ENCODE data around the gene FCHSD2. TPM values are rescaled to one million over a fixed set of nuclear protein-coding genes. Genes with fewer than 3 reads are reported as not detected.

FCHSD2 gene
- total and polyA plus RNA-seq, 9 of the 15 experiments (the other 6 are each of a cell fraction or from before 2014, with no cell fraction given): 1.8 to 14.7 (median 6.4) TPM

- in situ Hi-C loops (cut with MboI): no loop called here
- peaks cover 8% of the 10 kb centered on the region; the same call in 1 of the 3 replicates for H3K36me3 ChIP-seq (ENCODE audit: control insufficient read depth, insufficient read depth, low read length)
- no peak overlapping the region for H2AFZ ChIP-seq (ENCODE audit: low read depth, low read length)
- H3K27me3 ChIP-seq (ENCODE audit: control insufficient read depth in 2 of 2, insufficient read depth in 2 of 2, low read length in 2 of 2): no peaks in the 10 kb centered on the region
- ATAC-seq (no peak), DNase-seq (ENCODE audit: extremely low read depth in 1 of 4, low spot score in 3 of 4) (no peak), FAIRE-seq (no peak)
- ChIA-PET POLR2A (interaction anchor here (0.6 to 1.1 kb wide), 2 partner anchors 8 to 358 kb away, joined by 3 read pairs; no protein-coding TSS in a partner anchor), CTCF (ENCODE audit: low intra/inter-chr PET ratio) (no interaction called here)
- no peak overlapping the region for H3K4me2 ChIP-seq (ENCODE audit: insufficient read depth, low read length)
- H3K79me2 ChIP-seq (ENCODE audit: control insufficient read depth, insufficient read depth, low read length): no peaks in the 10 kb centered on the region
- no peak overlapping the region for H3K4me3 ChIP-seq
- H3K9me1 ChIP-seq (ENCODE audit: control insufficient read depth, insufficient read depth, low read length): no peaks in the 10 kb centered on the region
- WGBS (ENCODE audit: insufficient coverage, low coverage, missing lambda C conversion rate): 66% methylated on average over 14 of the region's 14 CpGs
- H3K27ac ChIP-seq (ENCODE audit: extremely low read depth, low read depth, low read length): no peak overlapping the region
- H3K9me3 ChIP-seq (replicated peaks; ENCODE audit: control insufficient read depth, insufficient read depth, low read depth, low read length): no peaks in the 10 kb centered on the region
- no TSS peak for BruUV-seq (replicated peaks)
- intact Hi-C loops (cut with micrococcal nuclease): no loop called here
- H4K20me1 ChIP-seq (replicated peaks; ENCODE audit: control insufficient read depth, insufficient read depth, low read length): no peaks in the 10 kb centered on the region
- H3K9ac ChIP-seq (ENCODE audit: insufficient read depth in 1 of 2, low read depth in 2 of 2, low read length in 2 of 2): no peak overlapping the region
- H3K4me1 ChIP-seq (replicated peaks in 1 of 2; ENCODE audit: control insufficient read depth in 2 of 2, insufficient read depth in 2 of 2, low read length in 2 of 2): no peaks in the 10 kb centered on the region
- no peak for TF ChIP-seq E2F3 (CRISPR knock-in tag; IDR thresholded peaks at IDR 0.05)
- no peak for TF ChIP-seq ZBTB7A (IDR thresholded peaks at IDR 0.05; ENCODE audit: borderline replicate concordance, control insufficient read depth, low read depth, low read length)
- TF ChIP-seq, protein P1, sequence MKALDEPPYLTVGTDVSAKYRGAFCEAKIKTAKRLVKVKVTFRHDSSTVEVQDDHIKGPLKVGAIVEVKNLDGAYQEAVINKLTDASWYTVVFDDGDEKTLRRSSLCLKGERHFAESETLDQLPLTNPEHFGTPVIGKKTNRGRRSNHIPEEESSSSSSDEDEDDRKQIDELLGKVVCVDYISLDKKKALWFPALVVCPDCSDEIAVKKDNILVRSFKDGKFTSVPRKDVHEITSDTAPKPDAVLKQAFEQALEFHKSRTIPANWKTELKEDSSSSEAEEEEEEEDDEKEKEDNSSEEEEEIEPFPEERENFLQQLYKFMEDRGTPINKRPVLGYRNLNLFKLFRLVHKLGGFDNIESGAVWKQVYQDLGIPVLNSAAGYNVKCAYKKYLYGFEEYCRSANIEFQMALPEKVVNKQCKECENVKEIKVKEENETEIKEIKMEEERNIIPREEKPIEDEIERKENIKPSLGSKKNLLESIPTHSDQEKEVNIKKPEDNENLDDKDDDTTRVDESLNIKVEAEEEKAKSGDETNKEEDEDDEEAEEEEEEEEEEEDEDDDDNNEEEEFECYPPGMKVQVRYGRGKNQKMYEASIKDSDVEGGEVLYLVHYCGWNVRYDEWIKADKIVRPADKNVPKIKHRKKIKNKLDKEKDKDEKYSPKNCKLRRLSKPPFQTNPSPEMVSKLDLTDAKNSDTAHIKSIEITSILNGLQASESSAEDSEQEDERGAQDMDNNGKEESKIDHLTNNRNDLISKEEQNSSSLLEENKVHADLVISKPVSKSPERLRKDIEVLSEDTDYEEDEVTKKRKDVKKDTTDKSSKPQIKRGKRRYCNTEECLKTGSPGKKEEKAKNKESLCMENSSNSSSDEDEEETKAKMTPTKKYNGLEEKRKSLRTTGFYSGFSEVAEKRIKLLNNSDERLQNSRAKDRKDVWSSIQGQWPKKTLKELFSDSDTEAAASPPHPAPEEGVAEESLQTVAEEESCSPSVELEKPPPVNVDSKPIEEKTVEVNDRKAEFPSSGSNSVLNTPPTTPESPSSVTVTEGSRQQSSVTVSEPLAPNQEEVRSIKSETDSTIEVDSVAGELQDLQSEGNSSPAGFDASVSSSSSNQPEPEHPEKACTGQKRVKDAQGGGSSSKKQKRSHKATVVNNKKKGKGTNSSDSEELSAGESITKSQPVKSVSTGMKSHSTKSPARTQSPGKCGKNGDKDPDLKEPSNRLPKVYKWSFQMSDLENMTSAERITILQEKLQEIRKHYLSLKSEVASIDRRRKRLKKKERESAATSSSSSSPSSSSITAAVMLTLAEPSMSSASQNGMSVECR (CRISPR knock-in tag; IDR thresholded peaks at IDR 0.05): no peak
- TF ChIP-seq, protein P2, sequence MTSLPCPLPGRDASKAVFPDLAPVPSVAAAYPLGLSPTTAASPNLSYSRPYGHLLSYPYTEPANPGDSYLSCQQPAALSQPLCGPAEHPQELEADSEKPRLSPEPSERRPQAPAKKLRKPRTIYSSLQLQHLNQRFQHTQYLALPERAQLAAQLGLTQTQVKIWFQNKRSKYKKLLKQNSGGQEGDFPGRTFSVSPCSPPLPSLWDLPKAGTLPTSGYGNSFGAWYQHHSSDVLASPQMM (CRISPR knock-in tag; IDR thresholded peaks at IDR 0.05): no peak
- TF ChIP-seq, protein P3, sequence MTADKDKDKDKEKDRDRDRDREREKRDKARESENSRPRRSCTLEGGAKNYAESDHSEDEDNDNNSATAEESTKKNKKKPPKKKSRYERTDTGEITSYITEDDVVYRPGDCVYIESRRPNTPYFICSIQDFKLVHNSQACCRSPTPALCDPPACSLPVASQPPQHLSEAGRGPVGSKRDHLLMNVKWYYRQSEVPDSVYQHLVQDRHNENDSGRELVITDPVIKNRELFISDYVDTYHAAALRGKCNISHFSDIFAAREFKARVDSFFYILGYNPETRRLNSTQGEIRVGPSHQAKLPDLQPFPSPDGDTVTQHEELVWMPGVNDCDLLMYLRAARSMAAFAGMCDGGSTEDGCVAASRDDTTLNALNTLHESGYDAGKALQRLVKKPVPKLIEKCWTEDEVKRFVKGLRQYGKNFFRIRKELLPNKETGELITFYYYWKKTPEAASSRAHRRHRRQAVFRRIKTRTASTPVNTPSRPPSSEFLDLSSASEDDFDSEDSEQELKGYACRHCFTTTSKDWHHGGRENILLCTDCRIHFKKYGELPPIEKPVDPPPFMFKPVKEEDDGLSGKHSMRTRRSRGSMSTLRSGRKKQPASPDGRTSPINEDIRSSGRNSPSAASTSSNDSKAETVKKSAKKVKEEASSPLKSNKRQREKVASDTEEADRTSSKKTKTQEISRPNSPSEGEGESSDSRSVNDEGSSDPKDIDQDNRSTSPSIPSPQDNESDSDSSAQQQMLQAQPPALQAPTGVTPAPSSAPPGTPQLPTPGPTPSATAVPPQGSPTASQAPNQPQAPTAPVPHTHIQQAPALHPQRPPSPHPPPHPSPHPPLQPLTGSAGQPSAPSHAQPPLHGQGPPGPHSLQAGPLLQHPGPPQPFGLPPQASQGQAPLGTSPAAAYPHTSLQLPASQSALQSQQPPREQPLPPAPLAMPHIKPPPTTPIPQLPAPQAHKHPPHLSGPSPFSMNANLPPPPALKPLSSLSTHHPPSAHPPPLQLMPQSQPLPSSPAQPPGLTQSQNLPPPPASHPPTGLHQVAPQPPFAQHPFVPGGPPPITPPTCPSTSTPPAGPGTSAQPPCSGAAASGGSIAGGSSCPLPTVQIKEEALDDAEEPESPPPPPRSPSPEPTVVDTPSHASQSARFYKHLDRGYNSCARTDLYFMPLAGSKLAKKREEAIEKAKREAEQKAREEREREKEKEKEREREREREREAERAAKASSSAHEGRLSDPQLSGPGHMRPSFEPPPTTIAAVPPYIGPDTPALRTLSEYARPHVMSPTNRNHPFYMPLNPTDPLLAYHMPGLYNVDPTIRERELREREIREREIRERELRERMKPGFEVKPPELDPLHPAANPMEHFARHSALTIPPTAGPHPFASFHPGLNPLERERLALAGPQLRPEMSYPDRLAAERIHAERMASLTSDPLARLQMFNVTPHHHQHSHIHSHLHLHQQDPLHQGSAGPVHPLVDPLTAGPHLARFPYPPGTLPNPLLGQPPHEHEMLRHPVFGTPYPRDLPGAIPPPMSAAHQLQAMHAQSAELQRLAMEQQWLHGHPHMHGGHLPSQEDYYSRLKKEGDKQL (CRISPR knock-in tag; IDR thresholded peaks at IDR 0.05; ENCODE audit: borderline replicate concordance): no peak
- no peak for TF ChIP-seq ZNF347 (CRISPR knock-in tag; IDR thresholded peaks at IDR 0.05; ENCODE audit: low read depth)
- no peak for TF ChIP-seq ZNF551 (CRISPR knock-in tag; IDR thresholded peaks at IDR 0.05)
- TF ChIP-seq FOXA1 (IDR thresholded peaks at IDR 0.05; ENCODE audit: borderline replicate concordance): no peak
- no peak for TF ChIP-seq EP400 (IDR thresholded peaks at IDR 0.05)
- TF ChIP-seq, protein P4, sequence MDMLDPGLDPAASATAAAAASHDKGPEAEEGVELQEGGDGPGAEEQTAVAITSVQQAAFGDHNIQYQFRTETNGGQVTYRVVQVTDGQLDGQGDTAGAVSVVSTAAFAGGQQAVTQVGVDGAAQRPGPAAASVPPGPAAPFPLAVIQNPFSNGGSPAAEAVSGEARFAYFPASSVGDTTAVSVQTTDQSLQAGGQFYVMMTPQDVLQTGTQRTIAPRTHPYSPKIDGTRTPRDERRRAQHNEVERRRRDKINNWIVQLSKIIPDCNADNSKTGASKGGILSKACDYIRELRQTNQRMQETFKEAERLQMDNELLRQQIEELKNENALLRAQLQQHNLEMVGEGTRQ (CRISPR knock-in tag; IDR thresholded peaks at IDR 0.05): no peak
Observed at GRCh38 chr11:72842653-72843330, 299.3 kb downstream of the FCHSD2 start.

Data from K562 (cell line).